ENCODE measurements around the gene SLC17A7. TPM values are rescaled to one million over a fixed set of nuclear protein-coding genes. Genes with fewer than 3 reads are reported as not detected.

Gene SLC17A7
- total RNA-seq, 1 donor from 2014 or later: 0.99 TPM

DNA sequence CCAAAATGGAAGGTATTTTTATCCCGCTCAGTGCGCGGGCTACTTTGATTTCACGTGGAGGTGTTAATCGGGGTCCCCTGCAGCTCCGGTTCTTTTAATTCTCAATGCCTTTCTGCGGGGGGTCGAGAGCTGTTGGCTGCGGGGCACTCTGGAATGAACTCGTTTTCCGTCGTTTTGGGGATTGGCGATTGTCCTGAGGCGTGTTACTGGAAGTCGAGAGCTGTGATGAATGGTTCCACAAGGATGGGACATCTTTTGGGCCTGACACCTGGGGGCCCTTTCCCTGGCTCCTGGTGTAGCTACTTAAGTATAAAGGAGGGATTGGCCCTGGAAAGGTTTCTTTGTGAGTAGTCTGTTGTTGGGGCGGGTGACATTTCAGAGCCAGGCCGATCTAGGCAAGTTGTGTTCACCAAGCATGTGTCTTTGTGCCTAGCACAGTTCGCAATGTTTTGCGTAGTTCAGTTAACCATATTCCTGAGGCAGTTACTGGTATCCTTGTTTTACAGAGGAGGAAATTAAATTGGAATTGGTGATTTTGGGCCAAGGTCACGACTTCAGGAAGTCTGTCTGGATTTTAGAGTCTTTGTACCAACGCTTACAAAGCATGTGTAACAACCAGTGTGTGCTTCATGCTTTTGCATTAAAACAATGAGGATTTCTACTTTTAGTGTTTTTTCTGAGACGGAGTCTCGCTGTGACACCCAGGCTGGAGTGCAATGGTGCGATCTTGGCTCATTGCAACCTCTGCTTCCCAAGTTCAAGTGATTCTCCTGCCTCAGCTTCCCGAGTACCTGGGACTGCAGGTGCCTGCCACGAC is 46.9 kb upstream of the SLC17A7 start:
- Histone ChIP-seq H3K36me3 (peaks cover 45% of the 10 kb centered on the region), H3K27me3 (ENCODE audit: low read depth) (no peaks in the 10 kb centered on the region), H3K27ac (replicated peaks) (peak overlapping the region; percentile 93), H3K9me3 (replicated peaks) (no peaks in the 10 kb centered on the region), H3K4me1 (peaks cover 39% of the 10 kb centered on the region), H3K4me3 (peak overlapping the region; percentile 98)
- no peak for DNase-seq
- intact Hi-C loops (cut with micrococcal nuclease): no loop called here
- TF ChIP-seq, protein P1, sequence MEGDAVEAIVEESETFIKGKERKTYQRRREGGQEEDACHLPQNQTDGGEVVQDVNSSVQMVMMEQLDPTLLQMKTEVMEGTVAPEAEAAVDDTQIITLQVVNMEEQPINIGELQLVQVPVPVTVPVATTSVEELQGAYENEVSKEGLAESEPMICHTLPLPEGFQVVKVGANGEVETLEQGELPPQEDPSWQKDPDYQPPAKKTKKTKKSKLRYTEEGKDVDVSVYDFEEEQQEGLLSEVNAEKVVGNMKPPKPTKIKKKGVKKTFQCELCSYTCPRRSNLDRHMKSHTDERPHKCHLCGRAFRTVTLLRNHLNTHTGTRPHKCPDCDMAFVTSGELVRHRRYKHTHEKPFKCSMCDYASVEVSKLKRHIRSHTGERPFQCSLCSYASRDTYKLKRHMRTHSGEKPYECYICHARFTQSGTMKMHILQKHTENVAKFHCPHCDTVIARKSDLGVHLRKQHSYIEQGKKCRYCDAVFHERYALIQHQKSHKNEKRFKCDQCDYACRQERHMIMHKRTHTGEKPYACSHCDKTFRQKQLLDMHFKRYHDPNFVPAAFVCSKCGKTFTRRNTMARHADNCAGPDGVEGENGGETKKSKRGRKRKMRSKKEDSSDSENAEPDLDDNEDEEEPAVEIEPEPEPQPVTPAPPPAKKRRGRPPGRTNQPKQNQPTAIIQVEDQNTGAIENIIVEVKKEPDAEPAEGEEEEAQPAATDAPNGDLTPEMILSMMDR (IDR thresholded peaks at IDR 0.05; ENCODE audit: borderline replicate concordance): no peak

DNA sequence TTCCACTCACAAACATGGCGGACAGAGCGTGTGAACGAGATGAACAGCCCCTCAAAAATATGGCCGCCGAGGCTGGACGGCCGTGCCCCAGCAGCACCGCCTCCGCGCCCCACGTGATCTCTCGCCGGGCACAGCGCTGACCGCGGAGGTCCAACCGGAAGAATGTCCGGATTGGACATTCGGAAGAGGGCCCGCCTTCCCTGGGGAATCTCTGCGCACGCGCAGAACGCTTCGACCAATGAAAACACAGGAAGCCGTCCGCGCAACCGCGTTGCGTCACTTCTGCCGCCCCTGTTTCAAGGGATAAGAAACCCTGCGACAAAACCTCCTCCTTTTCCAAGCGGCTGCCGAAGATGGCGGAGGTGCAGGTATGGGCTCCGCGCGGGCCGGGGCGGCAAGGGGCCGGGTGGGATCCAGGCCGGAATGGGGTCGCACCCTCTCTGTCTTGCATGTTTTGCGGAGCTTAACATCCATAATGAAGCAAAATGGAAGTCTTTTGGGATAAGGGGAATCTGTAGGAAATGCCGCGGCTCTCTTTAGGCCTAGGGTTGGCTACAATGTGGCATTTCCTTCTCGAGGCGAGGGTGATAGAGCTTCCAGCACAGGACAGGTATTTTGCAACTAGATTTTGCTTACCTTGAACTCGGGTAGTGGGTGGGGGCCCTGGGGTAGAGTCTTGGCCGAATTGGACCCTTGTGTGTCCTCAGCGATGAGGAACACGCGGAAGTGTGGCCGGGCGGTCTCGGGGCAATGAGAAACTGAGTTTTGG is 46.1 kb upstream of the SLC17A7 start, which contains the start of gene RPL13A:
RPL13A (plus strand) TSS at position 332 of the 769 bp plus-strand sequence; CDS start at position 354, 22 bp downstream.
- peak; percentile 99 for DNase-seq
- intact Hi-C loops (cut with micrococcal nuclease): no loop called here
- H3K4me1 ChIP-seq: peaks cover 39% of the 10 kb centered on the region

DNA sequence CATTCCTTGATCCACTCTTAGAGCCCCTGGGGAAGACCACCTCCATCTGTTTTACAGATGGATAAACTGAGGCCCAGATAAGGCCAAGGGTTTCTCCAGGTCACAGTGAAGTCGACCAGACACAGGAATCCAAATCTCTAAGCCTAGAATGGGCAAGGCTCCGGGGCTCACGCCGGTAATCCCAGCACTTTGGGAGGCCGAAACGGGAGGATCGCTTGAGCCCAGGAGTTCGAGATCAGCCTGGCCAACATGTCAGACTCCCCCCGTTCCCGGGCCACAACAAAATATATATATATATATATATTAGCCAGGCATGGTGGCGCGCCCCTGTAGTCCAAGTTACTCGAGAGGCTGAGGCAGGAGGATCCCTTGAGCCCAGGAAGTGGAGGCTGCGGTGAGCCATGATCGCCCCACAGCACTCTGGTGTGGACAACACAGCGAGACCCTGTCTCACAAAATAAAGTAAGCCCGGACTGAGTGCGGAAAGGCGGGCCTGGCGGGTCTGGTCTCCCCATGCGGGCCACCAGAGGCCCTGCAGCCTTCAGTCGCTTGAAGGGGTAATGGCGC is 45.5 kb upstream of the SLC17A7 start:
- DNase-seq: no peak
- H3K27me3 ChIP-seq (ENCODE audit: low read depth): no peaks in the 10 kb centered on the region
- intact Hi-C loops (cut with micrococcal nuclease): no loop called here
- H3K4me1 ChIP-seq: peaks cover 39% of the 10 kb centered on the region
- H3K9me3 ChIP-seq (replicated peaks): no peaks in the 10 kb centered on the region
- H3K27ac ChIP-seq (replicated peaks): peak overlapping the region; percentile 93
- H3K36me3 ChIP-seq: peaks cover 39% of the 10 kb centered on the region
- H3K4me3 ChIP-seq: peak overlapping the region; percentile 98
- TF ChIP-seq, protein P1 (IDR thresholded peaks at IDR 0.05; ENCODE audit: borderline replicate concordance): peak; percentile 16

More for the DNA sequence above, 46.1 kb upstream of the SLC17A7 start, which contains the start of gene RPL13A:
- peaks cover 45% of the 10 kb centered on the region for H3K36me3 ChIP-seq
- TF ChIP-seq, protein P1 (IDR thresholded peaks at IDR 0.05; ENCODE audit: borderline replicate concordance): no peak
- H3K27ac ChIP-seq (replicated peaks): peak within 1 kb of the TSS; percentile 93
- no peaks in the 10 kb centered on the region for H3K9me3 ChIP-seq (replicated peaks)
- no peaks in the 10 kb centered on the region for H3K27me3 ChIP-seq (ENCODE audit: low read depth)
- peak within 1 kb of the TSS; percentile 98 for H3K4me3 ChIP-seq

DNA sequence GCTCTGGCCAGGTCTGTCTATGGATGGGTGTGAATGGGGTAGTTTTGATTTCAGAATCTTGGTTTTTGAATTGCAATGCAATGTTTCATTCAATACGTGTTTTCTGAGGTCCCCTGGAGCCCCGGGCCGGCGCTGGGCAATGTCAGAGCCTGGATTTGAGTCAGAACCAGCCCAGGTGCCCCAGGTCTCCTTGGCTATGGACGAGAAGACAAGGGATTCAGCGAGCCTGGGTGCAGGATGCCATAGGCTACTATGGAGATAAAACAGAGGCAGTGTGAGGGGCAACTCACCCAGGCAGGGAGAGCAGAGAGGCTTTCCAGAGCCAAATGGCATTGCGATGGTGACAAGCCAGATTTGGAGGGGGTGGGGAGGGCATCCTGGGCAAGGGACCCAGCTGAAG is 44.9 kb upstream of the SLC17A7 start:
- Histone ChIP-seq H3K4me3 (no peak overlapping the region), H3K36me3 (peaks cover 34% of the 10 kb centered on the region), H3K27ac (replicated peaks) (peak overlapping the region; percentile 93), H3K4me1 (peaks cover 39% of the 10 kb centered on the region), H3K9me3 (replicated peaks) (no peaks in the 10 kb centered on the region), H3K27me3 (ENCODE audit: low read depth) (no peaks in the 10 kb centered on the region)
- intact Hi-C loops (cut with micrococcal nuclease): no loop called here
- DNase-seq: no peak
- TF ChIP-seq, protein P1 (IDR thresholded peaks at IDR 0.05; ENCODE audit: borderline replicate concordance): no peak

DNA sequence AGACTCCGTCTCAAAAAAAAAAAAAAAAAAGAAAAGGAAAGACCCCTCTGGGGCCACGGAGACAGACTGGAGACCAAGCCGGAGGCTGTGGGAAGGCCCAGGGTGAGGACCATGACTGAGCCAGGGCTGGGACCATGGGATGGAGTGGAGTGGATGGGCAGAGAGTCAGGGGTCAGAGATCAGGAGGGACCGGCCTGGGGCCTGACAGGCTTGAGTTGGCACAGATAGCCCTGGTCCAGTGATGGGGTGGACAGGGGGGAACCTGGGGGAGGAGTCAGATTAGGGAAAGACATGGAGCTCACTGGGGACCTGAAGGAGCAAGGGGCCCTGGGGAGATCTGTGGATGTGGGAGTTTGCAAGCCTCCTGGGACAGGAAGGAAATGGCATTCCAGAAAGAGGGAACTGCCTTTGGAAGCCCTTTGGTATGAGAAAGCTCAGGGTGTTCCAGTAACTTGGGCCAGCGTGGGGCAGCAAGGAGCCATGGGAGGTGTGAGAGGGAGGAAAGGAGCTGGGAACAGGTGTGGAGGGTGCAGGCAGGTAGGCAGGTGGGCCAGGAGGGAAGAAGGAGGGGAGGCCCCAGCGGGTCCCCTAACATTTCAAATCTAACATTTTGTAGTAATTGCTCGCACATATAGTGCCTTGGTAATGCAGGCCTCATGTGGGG is 39.8 kb upstream of the SLC17A7 start:
- Histone ChIP-seq H3K27me3 (ENCODE audit: low read depth) (no peaks in the 10 kb centered on the region), H3K4me3 (no peak overlapping the region), H3K4me1 (peaks cover 7% of the 10 kb centered on the region), H3K36me3 (peaks cover 14% of the 10 kb centered on the region), H3K27ac (replicated peaks) (no peak overlapping the region), H3K9me3 (replicated peaks) (no peaks in the 10 kb centered on the region)
- TF ChIP-seq, protein P1 (IDR thresholded peaks at IDR 0.05; ENCODE audit: borderline replicate concordance): no peak
- intact Hi-C loops (cut with micrococcal nuclease): no loop called here
- no peak for DNase-seq

Measured in left ventricle myocardium inferior (tissue), 1 donor.